ENCODE data around the gene LIPH.
"Not testable (repeated sequence)": the region's sequence is repeated elsewhere in the genome, so short reads cannot be mapped to it uniquely, and the experiment has no call there.

LIPH gene

GRCh38 chr3:185484296-185484695, 68.1 kb downstream of the LIPH start:
- no peak for DNase-seq

GRCh38 chr3:185479373-185479945, 72.9 kb downstream of the LIPH start:
- peak; percentile 36 to 75 (median 70) for DNase-seq

GRCh38 chr3:185477316-185477715, 75.1 kb downstream of the LIPH start:
- DNase-seq: no peak

GRCh38 chr3:185474922-185475321, 77.5 kb downstream of the LIPH start:
- DNase-seq: not testable (repeated sequence)

DNA sequence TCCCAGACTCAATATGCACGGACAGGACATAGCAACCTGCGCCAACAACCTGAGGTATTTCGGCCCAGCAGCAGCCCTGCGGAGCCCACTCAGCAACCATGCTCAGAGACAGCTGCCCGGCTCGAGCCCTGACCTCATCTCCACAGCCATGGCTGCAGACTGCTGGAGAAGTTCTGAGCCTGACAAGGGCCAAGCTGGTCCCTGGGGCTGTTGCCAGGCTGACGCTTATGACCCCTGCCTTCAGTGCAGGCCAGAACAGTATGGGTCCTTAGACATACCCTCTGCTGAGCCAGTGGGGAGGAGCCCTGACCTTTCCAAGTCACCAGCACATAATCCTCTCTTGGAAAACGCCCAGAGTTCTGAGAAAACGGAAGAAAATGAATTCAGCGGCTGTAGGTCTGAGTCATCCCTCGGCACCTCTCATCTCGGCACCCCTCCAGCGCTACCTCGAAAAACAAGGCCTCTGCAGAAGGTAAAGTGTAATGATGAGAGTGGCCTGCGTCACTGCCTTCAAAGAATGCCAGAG, 79.0 kb downstream of the LIPH start:
- DNase-seq: no peak

- DNase-seq: no peak
Observed at GRCh38 chr3:185470323-185470722, 82.1 kb downstream of the LIPH start.

- no peak for DNase-seq
Observed at GRCh38 chr3:185469542-185469941, 82.8 kb downstream of the LIPH start.

GRCh38 chr3:185466123-185466522, 86.3 kb downstream of the LIPH start:
- not testable (repeated sequence) for DNase-seq

DNA sequence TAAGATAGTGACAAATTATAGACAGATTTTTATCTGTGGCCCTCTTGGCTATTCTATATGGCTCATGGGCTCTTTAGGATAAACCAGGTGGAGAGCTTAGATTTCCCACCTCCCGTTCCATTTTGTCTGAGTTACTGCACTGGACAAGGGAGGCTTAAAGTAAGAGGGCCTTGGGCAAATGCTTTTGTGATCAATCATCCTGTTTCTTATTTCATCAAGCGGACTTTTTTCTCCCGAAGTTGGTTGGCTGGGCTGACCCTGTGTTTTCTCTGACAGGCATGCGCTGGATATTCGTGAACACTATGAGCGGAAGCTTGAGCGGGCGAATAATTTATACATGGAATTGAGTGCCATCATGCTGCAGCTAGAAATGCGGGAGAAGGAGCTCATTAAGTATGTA, 86.9 kb downstream of the LIPH start:
- no peak for DNase-seq

- peak; percentile 38 to 47 (median 40) for DNase-seq
Observed at GRCh38 chr3:185460719-185461350, 91.6 kb downstream of the LIPH start.

GRCh38 chr3:185460309-185460708, 92.1 kb downstream of the LIPH start:
- DNase-seq: no peak

DNA sequence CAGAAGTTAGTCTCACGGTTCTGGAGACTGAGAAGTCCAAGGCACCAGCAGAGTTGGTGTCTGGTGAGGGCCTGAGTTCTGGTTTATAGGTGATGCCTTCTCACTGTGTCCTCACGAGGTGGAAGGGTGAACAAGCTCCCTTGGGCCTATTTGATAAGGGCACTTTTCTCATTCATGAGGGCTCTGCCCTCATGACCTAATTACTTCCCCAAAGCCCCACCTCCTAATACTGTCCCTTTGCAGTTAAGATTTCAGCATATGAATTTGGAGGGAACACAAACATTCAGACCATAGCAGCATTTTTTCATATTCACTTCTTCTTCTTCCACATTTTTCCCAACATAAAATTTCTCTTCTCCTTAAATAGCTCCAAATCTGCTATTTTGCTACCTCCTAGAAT, 95.0 kb downstream of the LIPH start:
- DNase-seq: no peak
